Mesendoderm (in vitro differentiated cells): ENCODE data around the gene USF2.

ENCODE experiments used
- DNase-seq: peaks from one replicate; pipeline ENCODE4 v3.0.0; 2013
- H2AK5ac ChIP-seq: 2 replicates; pipeline ENCODE4 v1.6.1; 2013; ENCODE audit warnings: low read length, inconsistent platforms
- H2BK120ac ChIP-seq: 2 replicates; pipeline ENCODE4 v1.6.1; 2013; ENCODE audit warnings: low read depth, mild to moderate bottlenecking, low read length, moderate library complexity, mixed read lengths
- H2BK15ac ChIP-seq: replicated peaks from 2 replicates; pipeline ENCODE4 v1.6.1; 2013; ENCODE audit warnings: low read depth, mild to moderate bottlenecking, moderate library complexity
- H2BK5ac ChIP-seq: 2 replicates; pipeline ENCODE4 v1.6.1; 2013; ENCODE audit warnings: low read length, inconsistent platforms
- H3K18ac ChIP-seq: 2 replicates; pipeline ENCODE4 v1.6.1; 2013; ENCODE audit warnings: mild to moderate bottlenecking, low read length, mixed read lengths
- H3K23ac ChIP-seq: one replicate; pipeline ENCODE4 v1.6.1; 2013; ENCODE audit warnings: low read length
- H3K27ac ChIP-seq: 2 replicates; pipeline ENCODE4 v1.5.1; 2013; ENCODE audit warnings: low read depth, mild to moderate bottlenecking, inconsistent platforms, low read length, moderate library complexity
- H3K27me3 ChIP-seq: 2 replicates; pipeline ENCODE4 v1.6.1; 2013; ENCODE audit warnings: low read length, control low read depth, mild to moderate bottlenecking, inconsistent platforms; ENCODE audit not compliant: insufficient read depth, poor library complexity
- H3K36me3 ChIP-seq: 2 replicates; pipeline ENCODE4 v1.6.1; 2013; ENCODE audit warnings: low read length, inconsistent platforms; ENCODE audit not compliant: control insufficient read depth, insufficient read depth
- H3K4ac ChIP-seq: one replicate; pipeline ENCODE4 v1.6.1; 2013; ENCODE audit warnings: low read depth, mild to moderate bottlenecking, low read length, moderate library complexity
- H3K4me1 ChIP-seq: 2 replicates; pipeline ENCODE4 v1.6.1; 2013; ENCODE audit warnings: low read depth, low read length, inconsistent platforms; ENCODE audit not compliant: control insufficient read depth
- H3K4me2 ChIP-seq: 2 replicates; pipeline ENCODE4 v1.6.1; 2013; ENCODE audit warnings: low read length
- H3K4me3 ChIP-seq: 2 replicates; pipeline ENCODE4 v1.5.1; 2013; ENCODE audit warnings: mild to moderate bottlenecking, low read length
- H3K56ac ChIP-seq: one replicate; pipeline ENCODE4 v1.6.1; 2013; ENCODE audit warnings: low read length
- H3K79me1 ChIP-seq: 2 replicates; pipeline ENCODE4 v1.6.1; 2013; ENCODE audit warnings: low read length, inconsistent platforms
- H3K79me2 ChIP-seq: 2 replicates; pipeline ENCODE4 v1.6.1; 2013; ENCODE audit warnings: mild to moderate bottlenecking, low read length; ENCODE audit not compliant: control insufficient read depth, insufficient read depth
- H3K9ac ChIP-seq: 2 replicates; pipeline ENCODE4 v1.6.1; 2013; ENCODE audit warnings: low read length, inconsistent platforms
- H4K5ac ChIP-seq: one replicate; pipeline ENCODE4 v1.6.1; 2013; ENCODE audit warnings: low read length
- H4K8ac ChIP-seq: one replicate; pipeline ENCODE4 v1.6.1; 2013; ENCODE audit warnings: low read depth, mild to moderate bottlenecking, control low read depth, low read length, moderate library complexity
- WGBS: extraction: QIAGEN DNeasy Blood & Tissue Kit; methylation state at CpG from one replicate; pipeline ENCODE4 v1.1.7; 2013; ENCODE audit warnings: low lambda C conversion rate, missing lambda C conversion rate; ENCODE audit not compliant: insufficient coverage; ENCODE audit errors: extremely low coverage; 5-methylcytosine and 5-hydroxymethylcytosine counted together

The USF2 gene

DNA sequence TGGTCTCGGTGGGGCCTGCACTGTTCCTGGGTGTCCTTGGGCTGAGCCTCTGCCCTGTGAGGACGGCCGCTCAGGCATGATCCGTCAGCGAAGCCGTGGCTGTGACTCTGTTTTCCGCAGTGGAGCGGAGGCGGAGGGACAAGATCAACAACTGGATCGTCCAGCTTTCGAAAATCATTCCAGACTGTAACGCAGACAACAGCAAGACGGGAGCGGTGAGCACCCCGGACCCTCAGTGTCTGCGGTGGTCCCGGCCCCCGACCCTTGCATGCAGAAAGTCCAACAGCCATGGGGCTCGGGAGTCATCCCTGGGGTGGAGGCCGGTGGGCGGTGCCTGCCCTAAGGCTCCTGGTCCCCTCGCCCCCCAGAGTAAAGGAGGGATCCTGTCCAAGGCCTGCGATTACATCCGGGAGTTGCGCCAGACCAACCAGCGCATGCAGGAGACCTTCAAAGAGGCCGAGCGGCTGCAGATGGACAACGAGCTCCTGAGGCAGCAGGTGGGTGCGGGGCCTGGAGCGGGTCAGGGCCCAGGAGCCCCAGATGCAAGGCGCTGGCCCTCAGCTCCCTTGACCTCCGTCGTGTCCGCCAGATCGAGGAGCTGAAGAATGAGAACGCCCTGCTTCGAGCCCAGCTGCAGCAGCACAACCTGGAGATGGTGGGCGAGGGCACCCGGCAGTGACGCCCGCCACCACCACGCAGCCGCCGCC, 10.0 kb downstream of the USF2 start:
- no peak overlapping the region for H2AK5ac ChIP-seq
- H4K5ac ChIP-seq, result no peak overlapping the region
- no peak overlapping the region for H3K4ac ChIP-seq
- no peak overlapping the region for H3K27ac ChIP-seq
- H2BK5ac ChIP-seq, result no peak overlapping the region
- no peaks in the 10 kb centered on the region for H3K4me1 ChIP-seq
- DNase-seq, result no peak
- no CpG with 5 or more reads among the region's 45 CpGs for WGBS
- no peaks in the 10 kb centered on the region for H3K79me2 ChIP-seq
- no peak overlapping the region for H2BK120ac ChIP-seq
- H3K4me3 ChIP-seq, result no peak overlapping the region
- H3K18ac ChIP-seq, result no peak overlapping the region
- no peak overlapping the region for H3K23ac ChIP-seq
- no peak overlapping the region for H2BK15ac ChIP-seq
- H3K4me2 ChIP-seq, result no peak overlapping the region
- H3K27me3 ChIP-seq, result no peaks in the 10 kb centered on the region
- H3K36me3 ChIP-seq, result no peaks in the 10 kb centered on the region
- no peak overlapping the region for H4K8ac ChIP-seq
- no peaks in the 10 kb centered on the region for H3K79me1 ChIP-seq
- H3K56ac ChIP-seq, result no peak overlapping the region
- H3K9ac ChIP-seq, result no peak overlapping the region

DNA sequence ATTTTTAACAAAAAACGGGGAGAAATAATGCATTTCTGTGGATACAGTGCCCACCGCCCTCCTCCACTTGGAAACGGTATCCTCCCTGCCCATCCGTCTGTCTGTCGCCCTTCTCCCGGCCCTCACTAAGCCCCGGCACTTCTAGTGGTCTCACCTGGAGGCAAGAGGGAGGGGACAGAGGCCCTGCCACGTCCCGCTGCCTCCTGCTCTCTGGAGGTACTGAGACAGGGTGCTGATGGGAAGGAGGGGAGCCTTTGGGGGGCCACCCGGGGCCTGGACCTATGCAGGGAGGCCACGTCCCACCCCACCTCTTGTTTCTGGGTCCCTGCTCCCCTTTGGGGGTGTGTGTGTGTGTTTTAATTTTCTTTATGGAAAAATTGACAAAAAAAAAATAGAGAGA, 10.6 kb downstream of the USF2 start:
- Histone ChIP-seq H3K9ac (no peak overlapping the region), H3K18ac (no peak overlapping the region), H3K4me1 (no peaks in the 10 kb centered on the region), H2AK5ac (no peak overlapping the region), H4K5ac (no peak overlapping the region), H3K56ac (no peak overlapping the region), H3K79me2 (no peaks in the 10 kb centered on the region), H3K36me3 (no peaks in the 10 kb centered on the region), H3K27ac (no peak overlapping the region), H3K79me1 (no peaks in the 10 kb centered on the region), H2BK5ac (no peak overlapping the region), H2BK15ac (no peak overlapping the region), H4K8ac (no peak overlapping the region), H2BK120ac (no peak overlapping the region), H3K4me3 (no peak overlapping the region), H3K23ac (no peak overlapping the region), H3K4me2 (no peak overlapping the region), H3K4ac (no peak overlapping the region), H3K27me3 (no peaks in the 10 kb centered on the region)
- WGBS, result no CpG with 5 or more reads among the region's 11 CpGs
- DNase-seq, result no peak

DNA sequence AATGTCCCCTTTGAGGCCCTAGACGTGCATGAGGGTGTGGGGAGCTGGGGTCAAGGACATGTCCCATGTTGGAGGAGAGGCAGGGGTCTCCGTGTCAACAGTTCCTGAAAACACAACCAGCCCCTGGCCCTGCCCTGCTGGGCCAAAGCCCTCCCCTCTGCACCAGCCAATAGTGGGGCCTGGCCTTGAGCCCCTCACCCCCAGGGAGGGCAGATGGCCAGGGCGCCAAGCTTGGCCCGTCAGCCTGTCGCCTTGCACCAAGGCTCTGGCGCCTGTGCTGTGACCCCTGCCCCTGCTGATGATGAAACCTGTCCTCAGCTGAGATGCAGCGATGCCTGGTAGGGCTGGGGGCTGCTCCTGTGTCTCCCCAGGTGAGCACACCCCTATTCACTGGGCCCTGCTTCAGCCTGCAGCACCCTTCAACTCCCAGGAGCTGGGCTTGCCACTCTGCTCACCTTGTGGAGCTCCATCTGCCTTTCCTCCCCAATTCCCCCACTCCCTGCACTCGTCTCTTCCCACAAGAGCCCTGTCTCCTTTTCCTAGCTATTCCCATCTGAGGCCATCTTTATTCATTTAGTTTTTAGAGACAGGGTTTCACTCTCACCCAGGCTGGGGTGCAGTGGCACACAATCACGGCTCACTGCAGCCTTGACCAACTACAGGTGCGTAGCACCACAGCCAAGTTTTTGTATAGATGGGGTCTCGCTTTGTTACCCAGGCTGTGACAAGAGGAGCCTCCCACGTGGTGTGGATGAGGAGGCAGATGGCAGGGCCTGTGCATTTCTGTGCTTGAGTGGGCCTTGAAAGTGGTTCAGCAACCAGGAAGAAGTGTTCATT, 11.4 kb downstream of the USF2 start:
- Histone ChIP-seq H3K4me3 (no peak overlapping the region), H2BK120ac (no peak overlapping the region), H2AK5ac (no peak overlapping the region), H3K36me3 (no peaks in the 10 kb centered on the region), H3K4ac (no peak overlapping the region), H3K27ac (no peak overlapping the region), H3K23ac (no peak overlapping the region), H3K56ac (no peak overlapping the region), H3K4me2 (no peak overlapping the region), H3K79me1 (no peaks in the 10 kb centered on the region), H3K27me3 (no peaks in the 10 kb centered on the region), H2BK15ac (no peak overlapping the region), H3K9ac (no peak overlapping the region), H3K18ac (no peak overlapping the region), H2BK5ac (no peak overlapping the region), H4K8ac (no peak overlapping the region), H3K79me2 (no peaks in the 10 kb centered on the region), H3K4me1 (no peaks in the 10 kb centered on the region), H4K5ac (no peak overlapping the region)
- DNase-seq, result no peak
- WGBS, result no CpG with 5 or more reads among the region's 12 CpGs

DNA sequence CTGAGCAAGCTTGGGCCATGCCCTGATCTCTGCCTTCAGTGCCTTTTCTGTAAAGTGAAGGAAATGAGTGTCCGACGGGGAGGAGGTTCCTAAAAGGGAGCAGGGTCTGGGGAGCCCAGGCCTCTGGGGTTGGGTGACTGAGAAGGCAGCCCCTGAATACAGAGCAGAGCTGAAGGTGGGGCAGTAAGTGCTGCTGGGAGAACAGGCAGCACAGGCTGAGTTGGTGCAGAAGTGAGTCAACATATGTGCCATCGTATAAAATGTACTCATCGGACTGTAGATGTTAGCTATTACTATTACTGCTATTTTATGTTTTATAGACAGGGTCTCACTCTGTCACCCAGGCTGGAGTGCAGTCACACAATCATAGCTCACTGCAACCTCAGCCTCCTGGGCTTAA, 12.5 kb downstream of the USF2 start:
- no peak for DNase-seq
- Histone ChIP-seq H2AK5ac (no peak overlapping the region), H4K5ac (no peak overlapping the region), H3K18ac (no peak overlapping the region), H3K79me2 (no peaks in the 10 kb centered on the region), H2BK15ac (no peak overlapping the region), H2BK120ac (no peak overlapping the region), H3K56ac (no peak overlapping the region), H3K27ac (no peak overlapping the region), H2BK5ac (no peak overlapping the region), H3K4ac (no peak overlapping the region), H3K36me3 (no peaks in the 10 kb centered on the region), H3K4me3 (no peak overlapping the region), H3K9ac (no peak overlapping the region), H3K4me2 (no peak overlapping the region), H3K27me3 (no peaks in the 10 kb centered on the region), H3K23ac (no peak overlapping the region), H3K79me1 (no peaks in the 10 kb centered on the region), H4K8ac (no peak overlapping the region), H3K4me1 (no peaks in the 10 kb centered on the region)
- no CpG with 5 or more reads among the region's 4 CpGs for WGBS

DNA sequence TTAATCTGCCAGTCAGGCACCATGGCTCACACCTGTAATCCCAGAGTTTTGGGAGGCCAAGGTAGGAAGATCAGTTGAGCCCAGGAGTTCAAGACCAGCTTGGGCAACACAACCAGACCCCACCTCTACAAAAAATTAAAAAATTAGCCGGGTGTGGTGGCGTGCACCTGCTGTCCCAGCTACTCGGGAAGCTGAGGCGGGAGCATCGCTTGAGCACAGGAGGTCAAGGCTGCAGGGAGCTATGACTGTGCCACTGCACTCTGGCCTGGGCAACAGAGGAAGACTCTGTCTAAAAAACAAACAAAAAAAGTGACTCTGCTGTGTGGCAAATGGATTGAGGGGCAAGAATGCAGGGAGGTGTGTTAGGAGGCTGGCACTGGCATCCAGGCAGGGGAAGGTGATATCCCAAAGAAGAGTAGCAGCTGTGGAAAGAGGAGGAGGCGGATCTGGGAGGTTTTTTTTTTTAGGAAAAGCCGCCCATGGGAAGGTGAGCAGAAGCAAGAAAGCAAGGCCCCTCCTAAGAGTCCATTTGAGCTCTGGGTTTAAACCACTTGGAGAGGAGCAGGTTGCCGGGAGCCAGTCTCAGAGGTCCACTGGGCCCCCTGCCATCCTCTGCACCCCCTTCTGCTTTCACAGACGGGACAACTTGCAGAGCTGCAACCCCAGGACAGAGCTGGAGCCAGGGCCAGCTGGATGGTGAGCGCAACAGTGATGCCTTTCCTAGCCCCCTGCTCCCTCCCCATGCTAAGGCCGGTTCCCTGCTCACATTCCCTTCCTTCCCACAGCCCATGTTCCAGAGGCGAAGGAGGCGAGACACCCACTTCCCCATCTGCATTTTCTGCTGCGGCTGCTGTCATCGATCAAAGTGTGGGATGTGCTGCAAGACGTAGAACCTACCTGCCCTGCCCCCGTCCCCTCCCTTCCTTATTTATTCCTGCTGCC, 15.7 kb downstream of the USF2 start:
- Histone ChIP-seq H3K36me3 (no peaks in the 10 kb centered on the region), H3K4me1 (no peaks in the 10 kb centered on the region), H2AK5ac (no peak overlapping the region), H3K18ac (no peak overlapping the region), H4K8ac (no peak overlapping the region), H3K79me2 (no peaks in the 10 kb centered on the region), H3K27me3 (no peaks in the 10 kb centered on the region), H3K79me1 (no peaks in the 10 kb centered on the region), H3K4me2 (no peak overlapping the region), H3K56ac (peak overlapping the region; percentile 67), H3K4me3 (no peak overlapping the region), H2BK15ac (no peak overlapping the region), H2BK5ac (no peak overlapping the region), H3K9ac (no peak overlapping the region), H4K5ac (no peak overlapping the region), H3K23ac (no peak overlapping the region), H3K4ac (no peak overlapping the region), H3K27ac (no peak overlapping the region), H2BK120ac (no peak overlapping the region)
- no peak for DNase-seq
- no CpG with 5 or more reads among the region's 17 CpGs for WGBS
